CD8-positive, alpha-beta memory T cell (primary cell): ENCODE data around the gene TARDBP. TPM values are rescaled to one million over a fixed set of nuclear protein-coding genes. Genes with fewer than 3 reads are reported as not detected.
"Not testable (repeated sequence)": the region's sequence is repeated elsewhere in the genome, so short reads cannot be mapped to it uniquely, and the experiment has no call there.

Experiments used
- CTCF ChIA-PET: fragments of 350-600 bp; sonication (Branson Sonifier 250); formaldehyde crosslinking; loops from one replicate; lab custom pipeline; 2021; ENCODE audit warnings: antibody characterized with exemption; lab: Charles Lee
- POLR2A ChIA-PET: fragments of 350-600 bp; sonication (Branson Sonifier 250); formaldehyde crosslinking; loops from one replicate; lab custom pipeline; 2021; ENCODE audit warnings: antibody characterized with exemption; lab: Charles Lee
- DNase-seq, 5 donors: peaks; one replicate each; pipeline versions ENCODE4 v3.0.0 to v3.0.0-alpha.2; 2020 to 2022; ENCODE audit warnings: mixed read lengths in 1 of 5
- H3K27ac ChIP-seq: one replicate; pipeline ENCODE4 v1.7.0; 2013; ENCODE audit warnings: low read depth, mild to moderate bottlenecking, low read length, moderate library complexity
- H3K27me3 ChIP-seq: 2 replicates; pipeline ENCODE4 v1.7.0; 2013; ENCODE audit warnings: low read length, mild to moderate bottlenecking; ENCODE audit not compliant: insufficient read depth, poor library complexity, severe bottlenecking
- H3K36me3 ChIP-seq: 2 replicates; pipeline ENCODE4 v1.7.0; 2013; ENCODE audit warnings: mild to moderate bottlenecking, low read length, moderate library complexity; ENCODE audit not compliant: insufficient read depth
- H3K4me1 ChIP-seq: 2 replicates; pipeline ENCODE4 v1.7.0; 2013; ENCODE audit warnings: mild to moderate bottlenecking, low read length, moderate library complexity; ENCODE audit not compliant: insufficient read depth
- H3K4me3 ChIP-seq: 2 replicates; pipeline ENCODE4 v1.7.0; 2013; ENCODE audit warnings: mild to moderate bottlenecking, low read length
- H3K9me3 ChIP-seq: 2 replicates; pipeline ENCODE4 v1.7.0; 2013; ENCODE audit warnings: mild to moderate bottlenecking, low read length
- H3K27ac Mint-ChIP-seq, 8 donors: one replicate each; pipeline ENCODE4 v1.8.0; 2020 to 2021; ENCODE audit warnings: mixed read lengths in 8 of 8, mild to moderate bottlenecking in 6 of 8, inconsistent platforms in 3 of 8, moderate library complexity in 3 of 8
- H3K27me3 Mint-ChIP-seq, 2 donors: one replicate each; pipeline ENCODE4 v1.8.0; 2020 to 2021; ENCODE audit warnings: mixed read lengths in 2 of 2, mild to moderate bottlenecking in 1 of 2, moderate library complexity in 1 of 2
- H3K36me3 Mint-ChIP-seq, 3 donors: one replicate each; pipeline ENCODE4 v1.8.0; 2020 to 2021; ENCODE audit warnings: mixed read lengths in 3 of 3, inconsistent platforms in 1 of 3, mild to moderate bottlenecking in 1 of 3
- H3K4me1 Mint-ChIP-seq, 3 donors: one replicate each; pipeline ENCODE4 v1.8.0; 2020 to 2021; ENCODE audit warnings: mixed read lengths in 3 of 3, inconsistent platforms in 1 of 3, mild to moderate bottlenecking in 1 of 3
- H3K4me3 Mint-ChIP-seq, 7 donors: one replicate each; pipeline ENCODE4 v1.8.0; 2020 to 2021; ENCODE audit warnings: mixed read lengths in 7 of 7, mild to moderate bottlenecking in 6 of 7, moderate library complexity in 4 of 7, inconsistent platforms in 2 of 7
- H3K9me3 Mint-ChIP-seq, 5 donors: one replicate each; pipeline ENCODE4 v1.8.0; 2020 to 2022; ENCODE audit warnings: mixed read lengths in 5 of 5, mild to moderate bottlenecking in 3 of 5, moderate library complexity in 2 of 5, inconsistent platforms in 1 of 5
- polyA plus RNA-seq: library from polyadenylated mRNA; unstranded; fragments of 300-500 nt; fragmentation: Illumina TruSeq; gene quantifications from one replicate; pipeline ENCODE4 v1.2.3, GENCODE V29; 2021
- total RNA-seq, 2 experiments: library from RNA; stranded (reverse); gene quantifications; one replicate each; pipeline ENCODE4 v1.2.3, GENCODE V29; 2021

TARDBP gene
- total and polyA plus RNA-seq, 3 experiments from 2014 or later, result 74.5 to 239 (median 215) TPM

- H3K27ac ChIP-seq, result peak overlapping the region; percentile 38
- Mint-ChIP-seq H3K27ac (peak overlapping the region; percentile 29 to 95 (median 86)), H3K36me3 (peaks cover 0 to 39% (median 2%) of the 10 kb centered on the region in 3 donors), H3K9me3 (no peaks in the 10 kb centered on the region), H3K4me1 (peaks cover 30 to 40% (median 35%) of the 10 kb centered on the region in 3 donors), H3K27me3 (no peaks in the 10 kb centered on the region), H3K4me3 (peak overlapping the region; percentile 85 to 95 (median 91))
- DNase-seq, result no peak
- H3K27me3 ChIP-seq, result no peaks in the 10 kb centered on the region
- peak overlapping the region; percentile 63 for H3K4me3 ChIP-seq
- H3K36me3 ChIP-seq, result no peaks in the 10 kb centered on the region
- ChIA-PET CTCF (interaction anchor here (0.6 to 3.7 kb wide), 6 partner anchors 11 to 47 kb away, joined by 3 to 27 read pairs (median 6); partner anchors contain the start of gene TARDBP), POLR2A (interaction anchor here (0.5 to 3.4 kb wide), 6 partner anchors 22 to 203 kb away, joined by 3 to 18 read pairs (median 4); partner anchors contain the start of genes EXOSC10, MTOR and TARDBP)
- peaks cover 25% of the 10 kb centered on the region for H3K4me1 ChIP-seq
- no peaks in the 10 kb centered on the region for H3K9me3 ChIP-seq
These were observed 46.9 kb downstream of the TARDBP start for GRCh38 chr1:11059155-11059967.

GRCh38 chr1:11059968-11060830, 47.7 kb downstream of the TARDBP start, which contains the start of gene SRM:
SRM (minus strand) TSS chr1:11060018; CDS start chr1:11059943, 75 bp downstream.
- peak; percentile 86 to 92 (median 90) for DNase-seq
- ChIA-PET POLR2A (interaction anchor here (0.7 to 3.4 kb wide), 8 partner anchors 15 to 660 kb away, joined by 3 to 18 read pairs (median 4); partner anchors contain the start of genes EXOSC10, MTOR and TARDBP), CTCF (interaction anchor here (0.6 to 3.2 kb wide), 8 partner anchors 11 to 151 kb away, joined by 3 to 27 read pairs (median 4); partner anchors contain the start of gene TARDBP)
- H3K27ac ChIP-seq, result peak within 1 kb of the TSS; percentile 79
- no peaks in the 10 kb centered on the region for H3K27me3 Mint-ChIP-seq
- H3K36me3 Mint-ChIP-seq, result peaks cover 3 to 39% (median 5%) of the 10 kb centered on the region in 3 donors
- H3K9me3 ChIP-seq, result no peaks in the 10 kb centered on the region
- no peaks in the 10 kb centered on the region for H3K36me3 ChIP-seq
- peak within 1 kb of the TSS; percentile 91 to 99 (median 97) for H3K27ac Mint-ChIP-seq
- peaks cover 25% of the 10 kb centered on the region for H3K4me1 ChIP-seq
- H3K9me3 Mint-ChIP-seq, result no peaks in the 10 kb centered on the region
- peak within 1 kb of the TSS; percentile 89 to 97 (median 93) for H3K4me3 Mint-ChIP-seq
- H3K27me3 ChIP-seq, result no peaks in the 10 kb centered on the region
- peak within 1 kb of the TSS; percentile 63 for H3K4me3 ChIP-seq
- H3K4me1 Mint-ChIP-seq, result peaks cover 30 to 40% (median 35%) of the 10 kb centered on the region in 3 donors

- ChIA-PET POLR2A (interaction anchor here (0.7 to 3.4 kb wide), 2 partner anchors 11 to 49 kb away, joined by 3 to 18 read pairs; partner anchors contain the start of gene TARDBP), CTCF (interaction anchor here (1.1 to 3.2 kb wide), 7 partner anchors 9 to 588 kb away, joined by 3 to 27 read pairs (median 4); partner anchors contain the start of gene TARDBP)
- peaks cover 25% of the 10 kb centered on the region for H3K4me1 ChIP-seq
- no peaks in the 10 kb centered on the region for H3K9me3 ChIP-seq
- Mint-ChIP-seq H3K4me1 (peaks cover 30 to 40% (median 35%) of the 10 kb centered on the region in 3 donors), H3K27me3 (no peaks in the 10 kb centered on the region), H3K9me3 (no peaks in the 10 kb centered on the region), H3K36me3 (peaks cover 3 to 47% (median 15%) of the 10 kb centered on the region in 3 donors), H3K4me3 (peak overlapping the region; percentile 85 to 97 (median 91)), H3K27ac (peak overlapping the region; percentile 82 to 99 (median 96))
- no peak for DNase-seq
- no peaks in the 10 kb centered on the region for H3K27me3 ChIP-seq
- peaks cover 11% of the 10 kb centered on the region for H3K36me3 ChIP-seq
- H3K27ac ChIP-seq, result peak overlapping the region; percentile 79
- H3K4me3 ChIP-seq, result no peak overlapping the region
These were observed 49.4 kb downstream of the TARDBP start for GRCh38 chr1:11061652-11062365.

DNA sequence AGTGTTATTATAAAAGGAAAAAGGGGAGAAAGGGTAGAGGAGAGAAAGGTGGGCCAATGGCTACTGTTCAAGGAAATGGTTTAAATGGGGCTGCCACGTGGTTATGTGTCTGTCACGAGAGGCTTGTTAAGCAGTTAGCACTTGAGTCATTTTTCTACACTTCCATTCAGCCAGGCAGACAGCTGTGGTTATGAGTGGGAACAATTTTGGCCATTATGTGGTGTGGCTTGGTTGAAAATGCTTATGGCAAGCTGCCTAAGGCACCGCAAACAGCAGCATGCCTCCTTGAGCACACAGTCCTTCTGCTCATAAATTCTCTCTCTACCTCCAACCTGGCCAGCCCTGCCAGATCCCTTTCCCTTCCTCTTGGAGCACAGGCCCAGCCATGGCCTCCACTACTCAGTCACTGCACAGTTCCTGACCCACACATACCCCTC, 50.5 kb downstream of the TARDBP start:
- Histone ChIP-seq H3K36me3 (peaks cover 15% of the 10 kb centered on the region), H3K27me3 (no peaks in the 10 kb centered on the region), H3K9me3 (no peaks in the 10 kb centered on the region), H3K4me3 (no peak overlapping the region), H3K4me1 (peaks cover 25% of the 10 kb centered on the region), H3K27ac (no peak overlapping the region)
- ChIA-PET CTCF (no interaction called here), POLR2A (interaction anchor here (0.7 kb wide), 1 partner anchor 927 kb away, joined by 7 read pairs; no protein-coding TSS in a partner anchor)
- peak overlapping the region; percentile 67 to 98 (median 90) for H3K27ac Mint-ChIP-seq
- no peaks in the 10 kb centered on the region for H3K9me3 Mint-ChIP-seq
- H3K4me1 Mint-ChIP-seq, result peaks cover 30 to 40% (median 35%) of the 10 kb centered on the region in 3 donors
- H3K27me3 Mint-ChIP-seq, result no peaks in the 10 kb centered on the region
- H3K36me3 Mint-ChIP-seq, result peaks cover 3 to 50% (median 13%) of the 10 kb centered on the region in 3 donors
- DNase-seq, result peak in 2 of 5 donors; percentile 15 to 28
- peak overlapping the region in 5 of 7 donors; percentile 17 to 59 (median 55) for H3K4me3 Mint-ChIP-seq

DNA sequence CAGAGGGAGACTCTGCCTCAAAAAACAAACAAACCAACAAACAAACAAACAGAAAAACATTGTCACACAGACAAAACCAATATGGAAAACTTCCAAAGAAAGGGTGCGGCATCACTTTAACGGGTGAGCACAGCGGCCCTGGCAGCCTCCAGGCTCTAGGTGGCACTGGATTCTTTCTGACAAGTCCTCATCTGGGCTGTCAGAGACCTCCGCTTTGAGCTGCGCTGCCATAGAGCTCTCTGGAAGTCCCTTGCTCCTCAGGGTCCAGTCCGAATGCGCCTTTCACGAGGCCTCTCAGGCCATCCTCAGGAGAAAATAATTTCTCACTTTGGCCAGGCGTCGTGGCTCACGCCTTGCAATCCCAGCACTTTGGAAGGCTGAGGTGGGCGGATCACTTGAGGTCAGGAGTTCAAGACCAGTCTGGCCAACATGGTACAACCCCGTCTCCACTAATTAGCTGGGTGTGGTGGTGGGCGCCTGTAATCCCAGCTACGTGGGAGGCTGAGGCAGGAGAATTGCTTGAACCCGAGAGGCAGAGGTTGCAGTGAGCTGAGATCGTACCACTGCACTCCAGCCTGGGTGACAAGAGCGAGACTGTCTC, 51.6 kb downstream of the TARDBP start:
- H3K27me3 Mint-ChIP-seq, H3K9me3 ChIP-seq, H3K9me3 Mint-ChIP-seq, H3K27ac ChIP-seq, POLR2A ChIA-PET, H3K27me3 ChIP-seq, DNase-seq, H3K4me3 ChIP-seq: not testable (repeated sequence)
- Histone ChIP-seq H3K36me3 (peaks cover 26% of the 10 kb centered on the region), H3K4me1 (peaks cover 17% of the 10 kb centered on the region)
- peak overlapping the region in 1 of 7 donors; percentile 24 for H3K4me3 Mint-ChIP-seq
- peak overlapping the region in 1 of 8 donors; percentile 98 for H3K27ac Mint-ChIP-seq
- CTCF ChIA-PET, result interaction anchor here (1.1 kb wide), 1 partner anchor 26 kb away, joined by 3 read pairs; no protein-coding TSS in a partner anchor
- peaks cover 3 to 60% (median 15%) of the 10 kb centered on the region in 3 donors for H3K36me3 Mint-ChIP-seq
- peaks cover 32 to 34% (median 34%) of the 10 kb centered on the region in 3 donors for H3K4me1 Mint-ChIP-seq

- Mint-ChIP-seq H3K36me3 (peaks cover 3 to 67% (median 18%) of the 10 kb centered on the region in 3 donors), H3K27me3 (no peaks in the 10 kb centered on the region), H3K4me3 (no peak overlapping the region), H3K4me1 (peaks cover 30 to 31% (median 31%) of the 10 kb centered on the region in 3 donors), H3K9me3 (no peaks in the 10 kb centered on the region), H3K27ac (peak overlapping the region in 2 of 8 donors; percentile 27 to 55)
- Histone ChIP-seq H3K27ac (no peak overlapping the region), H3K36me3 (peaks cover 33% of the 10 kb centered on the region), H3K4me3 (no peak overlapping the region), H3K4me1 (peaks cover 15% of the 10 kb centered on the region), H3K9me3 (no peaks in the 10 kb centered on the region), H3K27me3 (no peaks in the 10 kb centered on the region)
- POLR2A ChIA-PET, result interaction anchor here (0.7 kb wide), 1 partner anchor 617 kb away, joined by 5 read pairs; no protein-coding TSS in a partner anchor
- CTCF ChIA-PET, result interaction anchor here (1.3 kb wide), 1 partner anchor 28 kb away, joined by 3 read pairs; no protein-coding TSS in a partner anchor
- DNase-seq, result no peak
These were observed 52.5 kb downstream of the TARDBP start for GRCh38 chr1:11064942-11065341.
